HK-2 (cell line): Measurements from ENCODE around the gene ATP5PO.
"Not testable (repeated sequence)": the region's sequence is repeated elsewhere in the genome, so short reads cannot be mapped to it uniquely, and the experiment has no call there.

ENCODE experiments used
- DNase-seq: peaks from one replicate; pipeline ENCODE4 v3.0.0-alpha.2; 2018; ENCODE audit not compliant: unreplicated experiment

Gene ATP5PO

DNA sequence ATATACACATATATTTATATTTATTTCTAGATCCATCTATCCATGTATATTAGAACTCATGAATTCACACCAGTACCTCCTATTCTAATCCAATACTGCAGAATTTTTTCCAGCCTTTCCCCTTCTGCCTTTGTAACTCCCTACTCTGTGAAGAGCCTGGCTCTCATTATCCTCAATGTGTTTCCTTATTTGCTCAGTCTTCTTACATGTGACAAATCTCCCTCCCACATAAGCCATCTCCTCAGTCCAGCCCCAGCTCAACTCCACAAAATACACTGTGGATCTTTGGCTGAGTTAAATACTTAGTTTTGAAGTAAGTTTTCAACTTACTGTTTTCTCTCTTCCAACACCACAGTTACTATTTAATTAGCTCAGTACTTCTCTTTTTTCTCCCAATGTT is 45.7 kb downstream of the ATP5PO start:
- no peak for DNase-seq

DNA sequence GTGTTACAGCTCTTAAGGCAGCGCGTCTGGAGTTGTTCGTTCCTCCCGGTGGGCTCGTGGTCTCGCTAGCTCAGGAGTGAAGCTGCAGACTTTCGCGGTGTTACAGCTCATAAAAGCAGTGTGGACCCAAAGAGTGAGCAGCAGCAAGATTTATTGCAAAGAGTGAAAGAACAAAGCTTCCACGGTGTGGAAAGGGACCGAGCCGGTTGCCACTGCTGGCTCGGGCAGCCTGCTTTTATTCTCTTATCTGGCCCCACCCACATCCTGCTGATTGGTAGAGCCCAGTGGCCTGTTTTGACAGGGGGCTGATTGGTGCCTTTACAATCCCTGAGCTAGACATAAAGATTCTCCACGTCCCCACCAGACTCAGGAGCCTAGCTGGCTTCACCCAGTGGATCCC is 47.7 kb downstream of the ATP5PO start:
- DNase-seq, result not testable (repeated sequence)

DNA sequence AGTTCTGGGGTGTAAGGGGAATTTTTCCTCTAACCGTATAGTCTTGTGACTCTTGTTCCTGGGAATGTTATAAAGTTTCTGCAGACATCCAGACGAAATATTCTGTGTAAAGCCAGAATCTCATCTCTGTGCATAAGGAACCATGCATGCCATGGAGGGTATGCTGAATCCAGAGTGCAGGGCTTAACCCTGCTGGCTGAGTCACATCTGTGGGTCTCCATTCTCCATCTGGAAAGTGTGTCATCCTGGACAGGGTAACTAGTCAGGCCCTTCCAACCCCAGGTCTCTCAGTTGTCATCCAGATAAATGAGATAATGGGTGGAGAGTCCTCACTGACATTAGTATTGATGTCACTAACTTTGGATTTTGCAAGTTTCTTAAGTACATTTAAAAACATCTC is 48.8 kb downstream of the ATP5PO start:
- no peak for DNase-seq

DNA sequence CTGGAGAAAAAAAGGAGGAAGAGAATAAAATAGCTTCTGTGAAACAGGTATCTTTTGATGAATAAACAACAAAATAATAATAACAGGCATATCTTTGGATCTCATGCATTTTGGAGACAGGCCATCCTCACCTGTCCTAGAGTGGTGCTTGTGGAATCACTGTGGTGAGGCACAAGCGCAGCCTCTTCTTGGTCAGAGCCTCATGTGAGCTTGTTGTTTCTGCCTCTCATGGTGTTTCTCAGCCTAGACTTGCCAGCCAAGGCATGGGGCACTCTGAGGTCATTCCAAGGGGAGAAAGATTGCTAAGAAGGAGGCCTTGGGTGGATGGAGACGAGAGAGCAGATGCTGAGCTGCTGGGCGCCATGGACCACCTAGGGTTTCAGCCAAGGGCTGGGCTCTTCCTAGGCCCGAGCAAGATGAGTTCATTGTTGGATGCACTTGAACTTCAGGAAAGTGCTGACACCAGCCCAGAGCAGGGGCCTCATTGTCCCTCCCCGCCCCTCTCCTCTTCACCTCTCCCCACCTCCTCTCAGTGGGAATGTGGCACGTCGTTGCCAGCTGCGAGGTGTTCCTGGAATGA is 49.5 kb downstream of the ATP5PO start:
- no peak for DNase-seq

DNA sequence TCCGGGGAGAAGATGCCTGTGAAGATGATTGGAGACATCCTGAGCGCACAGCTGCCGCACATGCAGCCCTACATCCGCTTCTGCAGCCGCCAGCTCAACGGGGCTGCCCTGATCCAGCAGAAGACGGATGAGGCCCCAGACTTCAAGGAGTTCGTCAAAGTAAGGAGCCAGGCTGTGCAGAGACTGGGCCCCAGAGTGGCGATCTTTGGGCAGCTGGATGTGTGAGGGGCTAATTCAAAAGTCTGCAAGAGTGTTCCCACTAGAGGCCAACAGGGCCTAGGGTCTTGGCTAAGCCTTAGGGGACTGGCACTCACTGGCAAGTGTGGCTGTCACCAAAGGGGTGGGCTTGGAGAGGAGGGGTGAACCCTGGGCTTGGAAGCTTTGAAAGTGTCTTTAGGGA is 50.4 kb downstream of the ATP5PO start:
- DNase-seq, result no peak

DNA sequence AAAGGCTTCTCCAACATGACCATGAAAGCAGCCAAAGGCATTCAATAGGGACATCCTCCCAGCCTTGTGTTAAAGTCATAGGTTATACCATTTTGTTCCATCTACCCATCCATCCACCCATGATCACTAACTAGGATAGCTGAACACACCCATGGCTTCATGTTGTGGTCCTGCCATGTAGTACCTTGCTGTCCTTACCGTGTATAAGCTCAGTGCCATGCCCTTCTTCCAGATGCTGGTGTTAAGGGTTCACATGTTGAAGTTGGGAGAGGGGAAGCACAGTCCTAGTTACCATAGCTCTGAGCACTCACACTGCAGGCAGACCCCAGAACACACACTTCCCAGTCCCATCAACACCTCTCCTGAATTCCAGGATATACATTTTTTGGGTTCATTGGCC is 51.5 kb downstream of the ATP5PO start:
- no peak for DNase-seq

DNA sequence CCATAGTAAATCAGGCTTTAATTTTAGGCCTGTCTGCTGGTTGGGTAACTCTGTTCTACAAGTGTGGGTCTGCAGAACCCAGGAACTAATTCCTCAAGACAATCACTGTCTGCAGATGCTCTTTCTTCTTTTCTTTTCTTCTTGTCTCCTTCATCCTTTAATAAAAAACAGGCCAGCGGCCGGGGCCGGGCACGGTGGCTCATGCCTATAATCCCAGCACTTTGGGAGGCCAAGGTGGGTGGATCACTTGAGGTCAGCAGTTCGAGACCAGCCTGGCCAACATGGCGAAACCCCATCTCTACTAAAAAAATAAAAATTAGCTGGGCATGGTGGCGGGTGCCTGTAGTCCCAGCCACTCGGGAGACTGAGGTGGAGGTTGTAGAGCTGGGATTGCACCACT is 52.4 kb downstream of the ATP5PO start:
- DNase-seq, result not testable (repeated sequence)

DNA sequence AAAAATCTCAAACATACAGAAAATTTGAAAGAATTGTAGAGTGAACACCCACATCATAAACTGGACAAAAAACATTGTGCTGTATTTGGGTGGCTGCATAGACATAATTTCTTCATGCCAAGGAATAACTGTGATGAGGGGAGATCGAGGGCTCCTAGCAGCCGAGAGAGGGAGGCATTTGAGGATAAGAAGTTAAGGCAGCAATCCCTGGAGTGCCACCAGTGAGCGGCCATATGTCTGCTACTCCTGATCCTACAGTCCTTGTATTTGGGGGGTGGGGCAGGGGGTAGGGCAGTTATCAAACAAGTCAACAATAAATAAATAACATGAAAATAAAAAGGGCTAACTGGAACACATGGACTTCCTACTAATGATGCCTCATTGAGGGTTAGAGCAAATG is 54.5 kb downstream of the ATP5PO start:
- DNase-seq, result no peak

DNA sequence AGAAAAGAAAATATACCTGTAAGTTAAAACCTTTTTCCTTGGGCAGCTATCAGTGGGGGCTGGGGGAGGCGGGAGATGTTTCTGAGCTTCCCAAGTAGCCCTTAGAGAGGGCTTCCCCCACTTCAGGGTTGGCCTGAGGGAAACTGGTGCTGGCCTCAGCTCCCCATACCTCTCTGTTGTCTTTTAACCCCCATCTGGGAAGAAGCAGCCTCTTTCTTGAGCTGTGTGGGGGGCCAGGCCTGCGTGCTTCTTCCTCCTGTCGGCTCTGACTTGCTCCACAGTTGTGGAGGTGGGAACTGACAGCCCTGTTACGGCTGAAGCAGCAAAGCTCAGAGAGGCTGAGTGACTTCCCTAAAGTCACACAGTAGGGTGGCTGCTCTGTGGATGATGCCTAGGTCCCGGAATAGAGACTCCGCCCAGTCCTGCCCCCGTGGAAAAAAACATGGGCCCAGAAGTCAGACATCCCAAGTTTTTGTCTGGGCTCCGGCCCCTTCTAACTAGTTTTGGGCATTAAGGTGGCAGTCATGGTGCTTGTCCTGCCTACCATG is 55.2 kb downstream of the ATP5PO start:
- no peak for DNase-seq

DNA sequence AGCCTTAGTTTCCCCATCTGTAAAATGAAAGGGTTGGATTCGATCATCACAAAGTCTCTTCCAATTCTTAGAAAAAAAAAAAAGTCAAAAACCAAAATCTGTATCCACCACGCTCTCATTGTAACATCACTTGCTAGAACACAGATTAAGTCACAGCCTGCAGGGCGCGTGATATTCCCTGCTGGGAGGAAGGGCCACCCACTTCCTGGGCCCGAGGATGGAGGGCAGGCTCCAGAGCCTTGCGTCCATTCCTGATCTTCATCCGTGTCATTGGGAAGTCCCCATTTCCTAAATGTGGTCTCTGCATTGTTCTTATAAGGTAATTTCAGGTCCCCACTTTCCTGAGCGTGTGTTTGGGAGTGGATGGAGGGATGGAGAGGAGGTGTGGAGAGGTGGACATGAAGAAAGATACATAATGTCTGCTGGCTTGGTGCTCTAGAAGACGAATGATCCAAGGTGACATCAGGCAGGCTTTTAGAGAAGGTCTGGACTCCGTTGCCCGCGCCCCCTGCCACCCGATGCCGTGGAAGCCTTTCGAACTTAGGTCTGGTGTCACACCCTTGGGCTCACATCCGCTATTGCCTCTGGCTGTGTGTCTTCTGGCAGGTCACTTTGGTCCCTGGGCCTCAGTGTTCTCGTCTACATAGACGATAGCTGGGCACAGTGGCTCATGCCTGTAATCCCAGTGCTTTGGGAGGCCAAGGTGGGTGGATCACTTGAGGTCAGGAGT is 56.1 kb downstream of the ATP5PO start:
- no peak for DNase-seq

DNA sequence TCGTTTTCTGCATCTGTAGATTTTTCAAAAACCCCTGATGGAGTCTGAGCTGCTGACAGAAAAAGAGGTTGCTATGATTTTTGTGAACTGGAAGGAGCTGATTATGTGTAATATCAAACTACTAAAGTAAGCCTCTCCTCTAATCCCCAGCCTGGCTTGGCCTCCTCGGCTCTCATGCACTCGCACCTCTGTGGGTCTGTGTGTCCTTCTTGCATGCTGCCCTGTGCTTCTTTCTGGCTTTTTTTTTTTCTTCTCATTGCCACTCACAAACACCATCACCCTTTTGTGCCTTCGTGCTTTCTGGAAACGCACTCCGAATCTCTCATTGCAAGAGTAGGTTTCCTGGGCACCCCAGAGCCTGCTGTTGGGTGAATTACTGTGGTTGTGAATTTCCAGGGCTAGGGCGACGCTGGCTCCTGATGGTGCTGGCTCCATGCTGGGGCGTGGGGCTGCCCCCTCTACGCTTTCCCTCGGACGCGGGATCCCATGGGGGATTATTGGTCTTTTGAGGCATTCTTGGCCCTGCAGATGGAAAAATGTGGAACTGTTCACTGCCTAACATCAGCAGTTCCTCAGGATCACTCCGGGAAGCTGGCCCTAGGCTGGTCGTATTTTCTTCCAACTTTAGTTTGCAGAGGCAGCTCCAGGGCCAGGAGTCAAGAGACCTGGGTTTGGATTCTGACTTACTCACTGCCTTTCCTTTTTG is 56.8 kb downstream of the ATP5PO start:
- no peak for DNase-seq

DNA sequence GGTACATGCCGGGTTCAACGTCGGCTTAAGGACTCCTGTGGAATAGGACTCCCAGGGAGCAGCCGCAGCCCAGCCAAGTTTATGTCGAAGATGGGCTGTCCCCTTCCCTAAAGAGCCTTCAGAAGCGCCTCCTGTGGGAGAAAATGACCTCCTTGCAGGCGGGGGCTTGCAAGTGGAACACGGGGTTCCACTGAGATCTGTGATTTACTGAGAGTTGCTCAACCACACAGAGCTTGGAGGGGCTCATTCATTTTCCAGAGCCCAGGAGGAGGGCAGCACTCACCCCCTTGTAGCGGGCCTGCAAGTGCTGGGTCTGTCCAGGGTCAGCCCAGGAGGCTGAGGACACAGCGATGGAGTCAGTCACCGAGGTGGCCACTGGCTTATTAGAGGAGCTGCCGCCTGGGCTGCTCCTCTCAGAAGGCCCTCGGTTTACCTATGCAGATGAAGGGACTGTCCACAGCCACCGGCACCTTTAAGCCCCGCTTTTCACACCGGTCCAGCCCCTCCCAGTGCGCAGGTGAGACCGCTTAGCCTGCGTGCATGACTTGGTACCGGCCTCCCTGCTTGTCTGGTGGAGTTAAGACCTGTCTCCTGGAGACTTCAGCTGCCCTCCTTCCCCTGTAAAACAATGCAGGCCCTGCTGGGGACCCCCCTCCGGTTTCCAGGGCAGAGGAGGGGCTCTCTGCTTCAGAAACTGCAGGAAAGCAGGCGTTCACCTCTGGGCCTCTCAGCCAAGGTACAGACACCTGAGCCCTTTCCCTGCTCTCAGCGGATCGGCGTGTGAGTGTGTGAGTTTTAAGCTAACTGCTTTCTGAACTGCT is 57.5 kb downstream of the ATP5PO start:
- DNase-seq, result no peak

DNA sequence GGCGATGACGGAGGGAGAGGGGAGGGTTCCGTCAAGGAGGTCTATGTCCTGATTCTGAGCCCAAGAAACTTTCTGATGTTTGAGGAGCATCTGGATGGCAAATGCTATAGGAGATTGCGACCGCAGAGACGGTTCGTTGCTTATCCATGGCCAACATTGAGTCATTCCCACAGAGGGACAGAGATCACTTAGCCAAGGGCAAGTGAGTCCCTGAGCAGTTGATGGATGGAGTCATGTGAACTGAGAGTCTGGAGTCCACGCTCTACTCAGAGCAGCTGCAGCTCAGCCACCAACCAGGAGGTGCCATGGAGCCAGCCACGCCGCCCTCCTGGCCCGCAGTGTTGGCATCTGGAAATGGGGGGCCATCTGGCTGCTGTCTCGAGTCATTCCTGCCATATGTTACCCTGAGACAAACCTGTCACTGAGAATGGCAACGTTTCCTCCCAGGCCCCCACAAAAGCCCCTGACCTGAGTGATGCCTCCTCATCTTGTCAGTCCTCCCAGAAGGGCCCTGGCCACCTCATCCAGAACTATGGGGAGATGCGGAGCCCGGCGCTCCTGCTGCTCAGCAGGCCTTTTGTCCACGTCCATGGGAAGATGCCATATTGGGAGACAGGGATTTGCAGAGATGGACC is 58.6 kb downstream of the ATP5PO start:
- no peak for DNase-seq

DNA sequence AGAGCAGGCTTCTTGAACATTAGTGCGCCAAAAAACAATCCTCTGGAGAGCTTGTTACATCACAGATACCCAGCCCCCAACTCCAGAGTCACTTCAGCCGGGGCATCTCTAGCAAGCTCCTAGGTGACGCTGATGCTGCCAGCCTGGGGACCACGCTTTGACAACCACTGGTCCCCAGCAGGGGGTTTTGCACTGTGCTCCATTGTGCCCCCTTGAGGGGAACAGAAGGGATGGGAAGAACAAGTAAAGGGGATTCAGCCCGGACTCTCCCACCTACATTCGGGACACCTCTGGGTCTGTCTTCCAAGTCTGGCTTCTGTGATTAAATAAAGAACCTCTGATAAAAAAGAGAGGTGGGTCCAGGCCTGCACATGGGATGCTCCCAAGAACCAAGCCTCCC is 60.4 kb downstream of the ATP5PO start:
- no peak for DNase-seq

DNA sequence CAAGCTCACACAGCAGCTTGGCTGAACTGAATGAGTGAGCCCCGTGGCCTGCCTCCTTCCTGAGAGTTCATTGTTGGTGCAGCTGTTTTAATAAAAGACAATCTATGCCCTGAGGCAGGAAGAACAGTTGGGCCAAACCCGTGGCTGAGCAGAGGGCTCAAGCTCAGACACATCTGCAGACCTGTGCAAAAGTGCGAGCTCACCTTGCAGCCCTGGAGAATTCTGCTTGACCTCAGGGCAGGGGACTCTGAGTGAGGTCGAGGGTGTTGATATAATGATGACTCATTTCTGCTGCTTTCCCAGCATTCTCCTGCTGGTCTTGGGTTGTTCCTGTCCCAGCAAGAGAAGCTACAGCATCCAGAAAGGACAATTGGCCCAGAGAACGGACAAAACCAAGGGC is 61.0 kb downstream of the ATP5PO start:
- DNase-seq, result no peak
